SK-N-SH (cell line): Measurements from ENCODE around the gene FYCO1.

Experiments used
- CTCF ChIP-seq: fragments of 200-600 bp; sonication (generic); IDR thresholded peaks from 2 replicates; pipeline ENCODE4 v1.6.1; 2017; ENCODE audit warnings: antibody characterized with exemption, mild to moderate bottlenecking, moderate library complexity
- GABPA ChIP-seq: IDR thresholded peaks from 2 replicates; pipeline ENCODE4 v1.4.0; 2012; ENCODE audit warnings: low read depth, mild to moderate bottlenecking

GRCh38 chr3:45948311-45948781, 47.3 kb downstream of the FYCO1 start:
- TF ChIP-seq CTCF (no peak), GABPA (no peak)
